Subcutaneous abdominal adipose tissue (tissue), 5 donors: ENCODE results near the gene CHCHD6.

Experiments
- H3K27ac ChIP-seq: one replicate; pipeline ENCODE4 v1.7.0; 2013; ENCODE audit warnings: low read depth, mild to moderate bottlenecking, inconsistent platforms, low read length, moderate library complexity
- H3K27me3 ChIP-seq, 5 donors: one replicate each; pipeline ENCODE4 v1.7.0; 2013; ENCODE audit warnings: low read length in 5 of 5, inconsistent platforms in 1 of 5; ENCODE audit not compliant: control insufficient read depth in 5 of 5, insufficient read depth in 4 of 5
- H3K36me3 ChIP-seq, 5 donors: one replicate each; pipeline ENCODE4 v1.7.0; 2013; ENCODE audit warnings: low read length in 5 of 5; ENCODE audit not compliant: control insufficient read depth in 5 of 5, insufficient read depth in 5 of 5
- H3K4me1 ChIP-seq, 5 donors: one replicate each; pipeline ENCODE4 v1.7.0; 2013; ENCODE audit warnings: low read length in 5 of 5, mild to moderate bottlenecking in 3 of 5, moderate library complexity in 1 of 5; ENCODE audit not compliant: control insufficient read depth in 5 of 5, insufficient read depth in 5 of 5
- H3K4me3 ChIP-seq, 5 donors: one replicate each; pipeline ENCODE4 v1.7.0; 2013; ENCODE audit warnings: low read length in 5 of 5, low read depth in 1 of 5
- H3K9ac ChIP-seq, 5 donors: one replicate each; pipeline ENCODE4 v1.7.0; 2013; ENCODE audit warnings: low read length in 5 of 5, mild to moderate bottlenecking in 4 of 5, moderate library complexity in 3 of 5
- H3K9me3 ChIP-seq, 5 donors: one replicate each; pipeline ENCODE4 v1.7.0; 2013; ENCODE audit warnings: low read length in 5 of 5; ENCODE audit not compliant: control insufficient read depth in 5 of 5
- donor health status: healthy.
- donor health status: healthy.
- donor health status: healthy.
- donor health status: healthy.
- donor health status: healthy.

The CHCHD6 gene

GRCh38 chr3:126671521-126671920, 32.5 kb upstream of the CHCHD6 start:
- Histone ChIP-seq H3K9ac (no peak overlapping the region), H3K27me3 (peaks cover 0 to 1% (median 0%) of the 10 kb centered on the region in 5 donors), H3K4me3 (no peak overlapping the region), H3K27ac (no peak overlapping the region), H3K36me3 (no peaks in the 10 kb centered on the region), H3K9me3 (peaks cover 4 to 12% (median 10%) of the 10 kb centered on the region in 5 donors), H3K4me1 (no peaks in the 10 kb centered on the region)

DNA sequence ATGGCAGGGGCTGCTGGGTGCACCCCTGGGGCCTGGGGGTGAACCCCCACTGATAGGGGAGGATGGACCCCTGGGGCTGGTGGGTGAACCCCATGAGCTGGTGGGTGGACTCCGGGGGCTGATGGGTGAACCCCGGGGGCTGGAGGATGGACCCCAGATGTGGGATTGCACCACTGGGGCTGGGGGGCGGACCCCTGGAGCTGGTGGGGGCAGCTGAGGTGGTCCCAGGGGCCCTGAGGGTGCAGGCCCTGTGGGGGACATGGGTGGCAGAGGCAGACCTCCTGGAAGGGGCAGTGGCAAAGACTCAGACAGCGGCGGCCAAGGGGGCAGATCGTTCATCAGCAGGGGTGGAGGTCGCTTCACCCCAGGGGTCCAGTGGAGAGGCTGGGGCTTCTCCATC, 31.7 kb upstream of the CHCHD6 start:
- H3K27ac ChIP-seq: no peak overlapping the region
- H3K9me3 ChIP-seq: peaks cover 4 to 12% (median 10%) of the 10 kb centered on the region in 5 donors
- no peaks in the 10 kb centered on the region for H3K4me1 ChIP-seq
- H3K9ac ChIP-seq: no peak overlapping the region
- H3K36me3 ChIP-seq: no peaks in the 10 kb centered on the region
- H3K4me3 ChIP-seq: no peak overlapping the region
- peaks cover 0 to 8% (median 7%) of the 10 kb centered on the region in 5 donors for H3K27me3 ChIP-seq

DNA sequence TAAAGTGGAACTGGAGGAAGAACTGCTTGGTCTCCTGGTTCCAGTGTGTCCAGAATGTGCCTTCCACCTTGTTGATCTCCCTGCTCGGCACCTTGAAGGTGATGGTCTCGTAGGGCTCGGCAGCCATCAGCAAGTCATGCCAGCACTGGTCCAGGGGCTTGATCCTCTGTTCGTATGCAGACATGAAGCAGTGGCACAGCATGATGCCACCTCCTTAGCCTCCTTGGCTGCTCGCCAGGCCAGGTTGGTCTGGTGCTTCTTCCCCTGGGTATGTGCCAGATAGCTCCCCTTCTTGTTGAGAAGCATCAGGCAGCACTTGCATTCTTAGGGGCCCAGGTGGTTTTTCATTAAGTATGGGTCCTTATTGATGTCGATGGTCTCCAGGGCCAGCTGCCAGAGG, 31.3 kb upstream of the CHCHD6 start:
- H3K27me3 ChIP-seq: peaks cover 0 to 9% (median 7%) of the 10 kb centered on the region in 5 donors
- no peaks in the 10 kb centered on the region for H3K36me3 ChIP-seq
- peaks cover 4 to 12% (median 10%) of the 10 kb centered on the region in 5 donors for H3K9me3 ChIP-seq
- H3K4me3 ChIP-seq: no peak overlapping the region
- no peaks in the 10 kb centered on the region for H3K4me1 ChIP-seq
- H3K27ac ChIP-seq: no peak overlapping the region
- H3K9ac ChIP-seq: no peak overlapping the region

GRCh38 chr3:126676919-126677705, 26.9 kb upstream of the CHCHD6 start:
- Histone ChIP-seq H3K27ac (no peak overlapping the region), H3K27me3 (peaks cover 0 to 18% (median 14%) of the 10 kb centered on the region in 5 donors), H3K4me1 (peaks cover 0 to 9% (median 3%) of the 10 kb centered on the region in 5 donors), H3K36me3 (no peaks in the 10 kb centered on the region), H3K9me3 (peaks cover 4 to 12% (median 10%) of the 10 kb centered on the region in 5 donors), H3K4me3 (no peak overlapping the region), H3K9ac (no peak overlapping the region)

DNA sequence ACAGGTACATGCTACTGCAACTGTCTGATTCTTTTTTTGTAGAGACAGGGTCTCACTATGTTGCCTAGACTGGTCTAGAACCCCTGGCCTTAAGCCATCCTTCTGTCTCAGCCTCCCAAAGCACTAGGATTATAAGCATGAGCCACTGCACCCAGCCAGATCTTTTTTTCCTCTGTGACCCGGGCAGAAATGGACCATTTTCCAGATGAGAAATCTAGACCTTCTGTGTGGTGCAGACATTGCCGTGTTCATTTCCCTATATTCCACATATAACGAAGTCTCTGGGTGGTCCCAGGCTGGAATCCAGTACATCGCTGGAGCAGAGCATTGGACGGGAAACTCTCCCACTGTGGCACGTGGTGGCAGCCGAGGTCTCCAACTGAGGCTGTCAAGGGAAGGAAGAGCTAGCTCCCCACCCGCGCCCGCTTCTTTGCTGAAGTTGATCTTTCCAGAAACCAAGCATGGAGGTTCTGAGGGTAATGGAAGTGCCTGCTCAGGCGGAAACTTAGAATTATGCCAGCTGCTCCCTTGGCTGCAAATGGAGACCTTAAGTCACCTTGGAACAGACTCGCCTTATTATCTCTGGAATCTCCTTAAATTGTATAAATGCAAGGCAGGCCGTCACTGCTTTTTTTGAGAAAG, 26.1 kb upstream of the CHCHD6 start:
- Histone ChIP-seq H3K9ac (no peak overlapping the region), H3K9me3 (peaks cover 4 to 12% (median 10%) of the 10 kb centered on the region in 5 donors), H3K4me3 (no peak overlapping the region), H3K27ac (no peak overlapping the region), H3K36me3 (no peaks in the 10 kb centered on the region), H3K4me1 (peaks cover 0 to 9% (median 3%) of the 10 kb centered on the region in 5 donors), H3K27me3 (peaks cover 0 to 18% (median 14%) of the 10 kb centered on the region in 5 donors)

DNA sequence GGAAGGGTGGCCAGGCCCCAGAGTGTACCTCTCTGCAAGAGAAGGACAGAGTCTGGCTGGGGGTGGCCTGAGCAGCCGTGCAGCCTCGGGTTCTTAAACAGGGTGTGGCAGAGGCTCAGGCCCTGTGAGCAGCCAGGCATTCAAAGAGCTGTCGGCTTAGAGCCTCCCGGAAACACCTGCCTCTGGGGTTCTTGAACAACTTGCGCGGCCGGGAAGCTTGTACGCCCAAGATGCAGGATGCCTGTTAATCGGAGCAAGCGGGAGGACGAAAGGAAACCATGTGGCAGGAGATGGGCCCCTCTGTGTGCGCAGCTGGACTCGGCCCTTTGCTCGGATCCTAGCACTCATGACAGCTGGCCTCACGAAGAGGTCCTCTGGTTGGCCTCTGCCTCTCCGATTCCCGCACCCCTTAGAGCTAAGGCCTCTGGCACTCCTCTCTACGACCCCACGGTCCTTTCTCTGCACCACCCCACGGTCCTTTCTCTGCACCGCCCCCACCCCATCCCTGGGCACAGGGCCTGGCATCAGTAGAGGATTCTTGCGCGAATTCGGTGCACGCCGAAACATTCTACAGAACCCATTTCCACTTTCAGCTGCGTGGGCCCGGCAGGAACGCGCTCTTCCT, 25.2 kb upstream of the CHCHD6 start:
- H3K36me3 ChIP-seq: no peaks in the 10 kb centered on the region
- H3K27me3 ChIP-seq: peaks cover 0 to 18% (median 17%) of the 10 kb centered on the region in 5 donors
- H3K9me3 ChIP-seq: peaks cover 2 to 8% (median 3%) of the 10 kb centered on the region in 5 donors
- H3K4me3 ChIP-seq: no peak overlapping the region
- no peak overlapping the region for H3K9ac ChIP-seq
- H3K4me1 ChIP-seq: peaks cover 0 to 9% (median 3%) of the 10 kb centered on the region in 5 donors
- no peak overlapping the region for H3K27ac ChIP-seq

DNA sequence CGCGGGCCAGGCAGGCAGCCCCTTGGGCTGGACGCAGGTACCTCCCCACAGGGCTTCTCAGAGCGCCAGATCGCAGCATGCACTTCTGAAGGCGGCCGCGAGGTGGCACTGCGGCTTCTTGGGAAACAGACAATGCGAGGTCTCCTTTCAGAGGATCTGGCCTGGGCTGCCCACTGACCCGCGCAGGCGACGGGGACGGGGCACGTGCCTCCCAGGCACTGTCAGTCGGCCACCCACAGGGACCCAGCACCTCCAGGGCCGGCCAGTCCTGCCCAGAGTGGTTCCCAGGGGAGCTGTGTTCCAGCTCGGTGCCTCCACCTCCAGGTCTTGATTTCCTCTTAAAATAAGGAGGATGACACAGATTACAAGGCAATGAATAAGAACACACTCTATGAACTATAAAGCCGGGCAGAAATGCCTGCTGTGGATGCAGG, 24.7 kb upstream of the CHCHD6 start:
- Histone ChIP-seq H3K9me3 (peaks cover 0 to 6% (median 0%) of the 10 kb centered on the region in 5 donors), H3K9ac (no peak overlapping the region), H3K4me3 (no peak overlapping the region), H3K27me3 (peaks cover 0 to 18% (median 17%) of the 10 kb centered on the region in 5 donors), H3K27ac (no peak overlapping the region), H3K36me3 (no peaks in the 10 kb centered on the region), H3K4me1 (peaks cover 0 to 9% (median 3%) of the 10 kb centered on the region in 5 donors)

- Histone ChIP-seq H3K9ac (no peak overlapping the region), H3K9me3 (no peaks in the 10 kb centered on the region), H3K4me1 (peaks cover 0 to 9% (median 3%) of the 10 kb centered on the region in 5 donors), H3K27me3 (peaks cover 0 to 20% (median 17%) of the 10 kb centered on the region in 5 donors), H3K27ac (no peak overlapping the region), H3K4me3 (no peak overlapping the region), H3K36me3 (no peaks in the 10 kb centered on the region)
Observed at GRCh38 chr3:126679831-126680666, 24.0 kb upstream of the CHCHD6 start.

- H3K4me3 ChIP-seq: no peak overlapping the region
- peaks cover 0 to 20% (median 17%) of the 10 kb centered on the region in 5 donors for H3K27me3 ChIP-seq
- H3K9ac ChIP-seq: no peak overlapping the region
- peaks cover 0 to 9% (median 3%) of the 10 kb centered on the region in 5 donors for H3K4me1 ChIP-seq
- no peaks in the 10 kb centered on the region for H3K36me3 ChIP-seq
- no peaks in the 10 kb centered on the region for H3K9me3 ChIP-seq
- H3K27ac ChIP-seq: no peak overlapping the region
Observed at GRCh38 chr3:126680667-126681055, 23.4 kb upstream of the CHCHD6 start.
